Measurements from ENCODE around the gene FAM135A. TPM values are rescaled to one million over a fixed set of nuclear protein-coding genes. Genes with fewer than 3 reads are reported as not detected.

FAM135A gene
- total and polyA plus RNA-seq, 2 experiments from 2014 or later: 35.2 to 68.7 TPM

- TF ChIP-seq ETS1 (IDR thresholded peaks at IDR 0.05): no peak
- TF ChIP-seq ZNF331 (CRISPR knock-in tag; IDR thresholded peaks at IDR 0.05; ENCODE audit: low read depth): no peak
- TF ChIP-seq CREB1 (CRISPR knock-in tag; IDR thresholded peaks at IDR 0.05; ENCODE audit: low read depth): no peak
- no peak for TF ChIP-seq STAT1 (IDR thresholded peaks at IDR 0.05; ENCODE audit: unreplicated experiment)
- TF ChIP-seq EZH2phosphoT487 (IDR thresholded peaks at IDR 0.05; ENCODE audit: unreplicated experiment): no peak
- TF ChIP-seq NANOG (IDR thresholded peaks at IDR 0.05; ENCODE audit: borderline replicate concordance): no peak
- TF ChIP-seq CTCF (conservative IDR thresholded peaks at IDR 0.05; ENCODE audit: low read depth in 2 of 2): no peak
- TF ChIP-seq JUNB (IDR thresholded peaks at IDR 0.05; ENCODE audit: unreplicated experiment): no peak
Measured at GRCh38 chr6:70380252-70380651, 33.1 kb upstream of the FAM135A start (continued).

GRCh38 chr6:70380771-70381416, 32.4 kb upstream of the FAM135A start:
- Mint-ChIP-seq H3K4me3 (no peak overlapping the region), H3K9me3 (no peaks in the 10 kb centered on the region), H3K4me1 (peaks cover 6% of the 10 kb centered on the region; the same call in 2 of the 3 replicates), H3K27me3 (ENCODE audit: insufficient read depth, low read depth, poor library complexity) (peaks cover 2% of the 10 kb centered on the region), H3K36me3 (ENCODE audit: low read depth) (no peaks in the 10 kb centered on the region), H3K27ac (no peak overlapping the region; the same call in 1 of the 2 replicates)
- H3K4me1 ChIP-seq (ENCODE audit: insufficient read depth): no peaks in the 10 kb centered on the region
- H3K27ac ChIP-seq (ENCODE audit: low read depth): no peak overlapping the region
- ATAC-seq: no peak
- H3K79me2 ChIP-seq (replicated peaks; ENCODE audit: insufficient read depth): no peaks in the 10 kb centered on the region
- H3K27me3 ChIP-seq (ENCODE audit: insufficient read depth): no peaks in the 10 kb centered on the region
- no peak overlapping the region for H3K4me2 ChIP-seq
- no peaks in the 10 kb centered on the region for H3F3A ChIP-seq (replicated peaks; ENCODE audit: low read depth)
- no peaks in the 10 kb centered on the region for H3K36me3 ChIP-seq (ENCODE audit: insufficient read depth)
- no peak overlapping the region for H2AFZ ChIP-seq
- H3K4me3 ChIP-seq: no peak overlapping the region
- H3K9me2 ChIP-seq (ENCODE audit: insufficient read depth): peaks cover 3% of the 10 kb centered on the region; the same call in 1 of the 2 replicates
- H4K20me1 ChIP-seq (replicated peaks; ENCODE audit: insufficient read depth): no peaks in the 10 kb centered on the region
- DNase-seq (ENCODE audit: low spot score): no peak
- TF ChIP-seq NANOG (IDR thresholded peaks at IDR 0.05; ENCODE audit: borderline replicate concordance) (no peak), CTCF (conservative IDR thresholded peaks at IDR 0.05; ENCODE audit: low read depth in 2 of 2) (no peak), CREB1 (CRISPR knock-in tag; IDR thresholded peaks at IDR 0.05; ENCODE audit: low read depth) (no peak), ZNF462 (CRISPR knock-in tag; IDR thresholded peaks at IDR 0.05) (no peak), EZH2 (IDR thresholded peaks at IDR 0.05; ENCODE audit: low read depth, unreplicated experiment) (no peak), ETS1 (IDR thresholded peaks at IDR 0.05) (no peak), STAT1 (IDR thresholded peaks at IDR 0.05; ENCODE audit: unreplicated experiment) (no peak), EZH2phosphoT487 (IDR thresholded peaks at IDR 0.05; ENCODE audit: unreplicated experiment) (no peak)
